Stimulated activated CD4-positive, alpha-beta T cell treated with anti-CD3 and anti-CD28 coated beads, Interleukin-2, amount 100 ng/mL, for 48 hours (primary cell): ENCODE measurements around the gene EPHA8.

Experiments used
- DNase-seq, 2 donors: peaks; one replicate each; pipeline ENCODE4 v3.0.0-alpha.2; 2020

EPHA8 gene

DNA sequence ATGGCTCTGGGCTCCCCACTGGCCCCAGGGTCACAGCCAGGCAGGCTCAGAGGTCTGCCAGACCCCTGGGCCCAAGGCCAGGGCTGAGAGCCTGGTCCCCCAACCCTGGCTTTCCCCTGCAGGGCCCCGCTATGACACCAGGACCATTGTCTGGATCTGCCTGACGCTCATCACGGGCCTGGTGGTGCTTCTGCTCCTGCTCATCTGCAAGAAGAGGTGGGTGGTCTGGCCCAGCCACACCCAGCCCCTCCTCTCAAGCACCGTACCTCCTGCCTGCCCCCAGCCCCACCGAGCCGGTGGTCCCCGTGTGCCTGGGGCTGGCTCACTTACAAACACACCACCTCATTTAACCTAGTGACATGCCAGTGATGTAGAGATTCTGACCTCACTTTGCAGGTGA, 31.8 kb downstream of the EPHA8 start:
- DNase-seq = no peak

DNA sequence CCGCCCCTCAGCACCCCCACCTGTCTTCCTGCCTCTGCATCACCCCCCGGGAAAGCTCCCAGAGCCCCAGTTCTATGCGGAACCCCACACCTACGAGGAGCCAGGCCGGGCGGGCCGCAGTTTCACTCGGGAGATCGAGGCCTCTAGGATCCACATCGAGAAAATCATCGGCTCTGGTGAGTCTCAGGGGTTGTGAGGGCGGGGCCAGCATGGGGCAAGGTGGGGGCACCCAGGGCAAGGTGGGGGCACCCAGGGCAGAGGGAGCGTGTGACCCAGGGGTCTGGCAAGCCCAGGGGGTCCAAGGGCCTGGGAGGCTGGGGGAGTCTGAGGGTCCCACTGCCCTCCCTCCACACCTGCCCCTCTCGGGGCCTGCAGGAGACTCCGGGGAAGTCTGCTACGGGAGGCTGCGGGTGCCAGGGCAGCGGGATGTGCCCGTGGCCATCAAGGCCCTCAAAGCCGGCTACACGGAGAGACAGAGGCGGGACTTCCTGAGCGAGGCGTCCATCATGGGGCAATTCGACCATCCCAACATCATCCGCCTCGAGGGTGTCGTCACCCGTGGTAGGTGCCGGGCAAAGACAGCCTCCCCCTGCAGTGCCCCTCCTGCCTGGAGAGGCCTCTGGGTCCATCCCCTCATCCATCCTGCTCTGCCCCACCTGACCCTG, 34.1 kb downstream of the EPHA8 start:
- no peak for DNase-seq

DNA sequence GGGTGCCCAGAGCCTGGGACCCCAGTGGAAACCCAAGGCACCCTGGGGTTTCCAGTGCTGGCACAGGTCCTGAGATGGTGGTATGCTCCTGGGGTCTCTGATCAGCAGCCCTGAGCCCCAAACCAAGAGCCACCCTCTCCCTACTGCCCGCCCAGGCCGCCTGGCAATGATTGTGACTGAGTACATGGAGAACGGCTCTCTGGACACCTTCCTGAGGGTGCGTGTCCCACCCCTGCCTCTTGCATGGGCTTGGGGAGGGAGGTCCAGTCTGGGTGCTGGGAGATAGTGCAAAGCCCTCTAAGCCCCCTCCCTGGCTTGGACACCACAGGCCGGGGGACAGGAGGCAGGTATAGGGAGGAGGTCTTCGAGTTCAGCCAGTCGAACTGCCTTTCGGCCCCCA, 34.7 kb downstream of the EPHA8 start:
- no peak for DNase-seq

- no peak for DNase-seq
Measured at GRCh38 chr1:22598736-22599135, 35.4 kb downstream of the EPHA8 start.

DNA sequence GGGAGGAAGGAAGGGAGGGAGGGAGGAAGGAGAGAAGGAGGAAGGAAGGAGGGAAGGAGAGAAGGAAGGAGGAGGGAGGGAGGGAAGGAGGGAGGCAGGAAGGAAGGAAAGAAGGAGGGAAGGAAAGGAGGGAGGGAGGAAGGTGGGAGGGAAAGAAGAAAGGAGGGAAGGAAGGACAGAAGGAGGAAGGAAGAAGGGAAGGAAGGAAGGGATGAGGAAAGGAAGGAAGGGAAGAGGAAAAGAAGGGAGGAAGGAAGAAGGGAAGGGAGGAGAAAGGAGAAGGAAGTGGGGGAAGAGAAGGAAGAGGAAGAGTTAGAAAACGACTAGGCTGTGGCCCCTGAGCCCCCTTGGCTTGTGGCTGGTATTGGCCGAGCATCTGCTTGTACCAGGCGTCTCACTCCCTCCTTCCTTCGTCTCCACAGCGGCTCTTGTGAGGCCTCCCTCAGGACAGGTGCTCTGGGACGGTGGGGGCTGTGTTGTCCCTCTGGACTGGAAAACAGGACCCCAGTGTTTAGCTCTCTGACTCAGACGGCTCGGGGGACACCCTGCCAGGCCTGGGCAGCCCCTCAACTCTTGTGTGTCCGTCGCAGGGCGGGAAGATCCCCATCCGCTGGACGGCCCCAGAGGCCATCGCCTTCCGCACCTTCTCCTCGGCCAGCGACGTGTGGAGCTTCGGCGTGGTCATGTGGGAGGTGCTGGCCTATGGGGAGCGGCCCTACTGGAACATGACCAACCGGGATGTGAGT, 37.0 kb downstream of the EPHA8 start:
- DNase-seq = no peak

GRCh38 chr1:22600817-22601605, 37.7 kb downstream of the EPHA8 start:
- no peak for DNase-seq

DNA sequence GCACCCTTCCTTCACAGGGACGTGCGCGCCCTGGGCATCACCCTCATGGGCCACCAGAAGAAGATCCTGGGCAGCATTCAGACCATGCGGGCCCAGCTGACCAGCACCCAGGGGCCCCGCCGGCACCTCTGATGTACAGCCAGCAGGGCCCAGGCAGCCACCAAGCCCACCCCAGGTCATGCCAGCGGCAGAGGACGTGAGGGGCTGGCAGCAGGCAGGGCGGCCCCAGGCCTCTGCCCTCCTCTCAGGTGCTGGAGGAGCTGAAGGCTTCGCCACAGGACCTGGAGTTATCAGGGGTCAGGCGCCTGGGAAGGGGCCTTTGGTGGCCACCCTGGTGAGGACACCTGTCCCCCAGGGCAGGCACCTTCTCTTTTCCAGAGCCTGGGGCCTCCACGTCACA, 38.3 kb downstream of the EPHA8 start:
- no peak for DNase-seq

- no peak for DNase-seq
Measured at GRCh38 chr1:22602060-22602740, 38.9 kb downstream of the EPHA8 start.

DNA sequence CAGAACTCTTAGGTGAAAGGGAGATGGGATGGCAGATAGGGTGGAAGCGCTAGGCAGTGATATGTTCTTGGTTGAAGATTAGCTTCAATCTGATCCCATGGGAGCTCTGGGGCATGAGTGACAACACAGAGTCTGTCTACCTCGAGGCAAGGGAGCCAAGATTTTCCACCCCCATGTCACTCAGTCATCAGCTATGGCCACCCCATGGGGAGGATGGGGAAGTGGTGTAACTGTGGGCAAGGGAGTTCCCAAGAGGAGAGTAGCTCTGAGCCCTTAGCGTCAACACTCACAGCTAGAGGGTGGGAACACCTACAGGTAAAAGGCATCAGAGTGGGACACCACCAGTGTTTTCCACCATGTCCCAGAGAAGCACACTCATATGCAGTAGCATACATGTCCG, 42.9 kb downstream of the EPHA8 start:
- no peak for DNase-seq

- no peak for DNase-seq
Measured at GRCh38 chr1:22607154-22607553, 43.9 kb downstream of the EPHA8 start.

GRCh38 chr1:22608361-22608760, 45.1 kb downstream of the EPHA8 start:
- no peak for DNase-seq

- no peak for DNase-seq
Measured at GRCh38 chr1:22609291-22609690, 46.0 kb downstream of the EPHA8 start.

DNA sequence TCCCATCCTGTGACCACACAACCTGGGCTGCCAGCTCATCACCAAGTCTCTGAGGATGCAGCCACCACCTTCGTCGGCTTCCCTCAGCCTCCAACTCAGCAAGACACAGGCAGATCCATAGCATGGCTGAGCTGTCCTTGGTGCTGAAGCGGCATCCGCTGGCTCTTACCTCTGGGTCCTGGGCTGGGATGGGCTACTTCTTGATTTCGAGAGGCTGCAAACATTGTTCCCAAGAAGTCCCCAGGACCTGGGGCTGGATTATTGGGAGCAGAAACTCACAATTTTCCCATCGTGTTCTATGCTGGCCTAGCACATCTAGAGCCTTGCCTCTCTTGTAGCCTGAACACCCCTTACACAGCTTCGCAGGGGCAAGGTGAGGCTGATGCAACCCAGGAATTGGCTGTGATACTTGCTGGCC, 48.2 kb downstream of the EPHA8 start:
- peak; percentile 13 to 16 for DNase-seq

GRCh38 chr1:22612671-22613571, 49.6 kb downstream of the EPHA8 start:
- no peak for DNase-seq

GRCh38 chr1:22613572-22613918, 50.3 kb downstream of the EPHA8 start:
- DNase-seq = no peak

DNA sequence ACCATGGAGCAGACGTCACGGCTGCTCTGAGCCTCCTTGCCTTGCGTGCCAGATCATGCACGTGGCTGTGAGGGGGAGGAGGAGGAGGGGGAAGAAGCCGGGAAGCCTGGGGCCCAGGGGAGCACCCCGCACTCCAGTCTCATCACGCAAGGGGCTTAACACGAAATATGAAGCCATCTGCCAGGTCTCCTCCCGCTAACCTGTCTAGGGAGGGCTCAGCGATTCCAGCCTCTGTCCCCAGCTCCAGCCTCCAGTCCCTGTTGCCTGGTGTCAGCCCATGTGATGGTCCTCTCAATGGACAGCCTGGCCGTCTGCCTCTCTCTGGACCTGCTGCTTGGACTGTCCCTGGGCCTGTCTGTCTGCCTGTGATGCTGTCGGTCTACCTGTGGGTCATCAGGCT, 50.7 kb downstream of the EPHA8 start:
- DNase-seq = no peak

GRCh38 chr1:22615886-22616285, 52.6 kb downstream of the EPHA8 start:
- no peak for DNase-seq

DNA sequence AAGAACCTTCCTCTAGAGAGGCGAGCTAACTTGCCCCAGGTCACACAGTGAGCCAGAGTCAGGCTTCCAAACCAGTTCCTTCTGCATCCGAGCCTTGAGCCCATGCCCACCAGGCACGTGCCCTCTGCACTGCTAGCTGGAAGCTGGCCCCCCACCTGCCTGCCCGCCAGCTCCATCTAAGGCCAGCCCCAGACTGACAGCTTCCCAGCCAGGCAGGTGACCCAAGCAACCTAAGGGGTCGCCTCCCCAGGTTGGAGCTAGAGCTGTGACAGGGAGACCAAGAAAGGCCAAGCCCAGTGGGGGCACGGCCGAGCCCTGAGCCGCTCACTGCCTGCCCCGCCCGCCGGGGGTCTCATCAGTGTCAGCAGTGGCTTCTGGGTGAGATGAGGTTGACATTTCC, 53.3 kb downstream of the EPHA8 start:
- DNase-seq = no peak

DNA sequence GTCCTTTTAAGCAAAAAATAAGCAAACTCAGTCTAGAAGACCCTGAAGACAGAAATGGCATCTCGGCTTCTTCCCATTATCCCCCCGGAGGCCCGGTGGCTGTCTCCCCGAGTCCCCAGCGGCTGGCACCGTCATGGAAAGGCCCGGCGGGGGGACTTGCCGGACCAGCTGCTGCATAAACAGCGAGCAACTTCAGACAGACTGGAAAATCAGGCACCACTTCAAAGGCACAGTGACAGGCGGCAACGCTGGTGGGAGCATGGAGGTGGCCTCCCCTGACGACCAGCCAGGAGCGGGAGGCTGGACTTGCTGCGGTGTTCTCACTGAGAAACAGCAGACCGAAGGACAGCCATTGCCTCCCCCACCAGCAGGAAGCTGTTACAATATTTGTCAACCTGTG, 54.8 kb downstream of the EPHA8 start:
- DNase-seq = no peak

DNA sequence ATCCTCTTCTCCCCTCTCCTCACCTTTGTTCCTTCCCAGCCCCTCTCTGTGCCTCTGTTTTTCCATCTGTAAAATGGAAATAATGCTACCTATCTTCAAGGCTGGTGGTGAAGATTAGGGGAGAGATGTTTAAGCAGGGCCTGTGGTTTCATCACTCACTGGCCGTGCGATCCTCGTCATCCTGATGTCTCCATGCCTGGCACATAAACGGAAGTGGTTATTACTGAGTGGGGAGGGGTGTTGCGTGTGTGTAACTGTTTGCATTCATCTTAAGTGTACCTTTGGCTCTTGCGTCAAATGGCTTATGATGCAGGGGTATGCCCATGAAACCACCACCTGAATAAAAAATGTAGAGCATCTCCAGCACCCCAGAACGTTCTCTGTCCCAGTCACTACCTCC, 56.0 kb downstream of the EPHA8 start:
- no peak for DNase-seq

- no peak for DNase-seq
Measured at GRCh38 chr1:22619798-22620197, 56.5 kb downstream of the EPHA8 start.

DNA sequence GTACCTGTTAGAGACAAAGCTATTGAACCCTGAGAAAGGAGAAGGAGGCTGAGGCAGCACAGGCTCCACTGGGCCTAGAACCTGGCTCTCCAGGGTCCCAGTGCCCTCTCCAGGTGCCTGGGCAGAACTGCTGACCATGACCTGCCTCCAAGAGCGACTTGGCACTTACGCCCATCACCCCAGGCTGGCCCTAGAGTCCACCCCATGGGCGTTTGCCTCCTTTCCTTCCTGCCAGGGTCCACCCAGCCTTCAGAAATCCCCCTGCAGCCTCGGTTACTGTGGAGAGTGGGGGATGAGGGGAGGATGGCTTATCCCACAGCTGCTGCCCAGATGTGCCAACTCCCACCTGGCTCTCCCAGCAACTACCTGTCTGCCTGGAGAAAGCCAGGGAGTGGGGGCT, 58.5 kb downstream of the EPHA8 start:
- no peak for DNase-seq
